GM21619 (cell line): ENCODE results near the gene ANKDD1B.
A peak's percentile ranks its signal among the peaks of the same experiment; 100 is the strongest.
"Not testable (repeated sequence)": the region's sequence is repeated elsewhere in the genome, so short reads cannot be mapped to it uniquely, and the experiment has no call there.

ENCODE experiments used
- ATAC-seq: cut with Tn5 transposase; IDR thresholded peaks from one replicate; pipeline ENCODE4 v1.9.1; 2021; ENCODE audit not compliant: unreplicated experiment

Gene ANKDD1B

DNA sequence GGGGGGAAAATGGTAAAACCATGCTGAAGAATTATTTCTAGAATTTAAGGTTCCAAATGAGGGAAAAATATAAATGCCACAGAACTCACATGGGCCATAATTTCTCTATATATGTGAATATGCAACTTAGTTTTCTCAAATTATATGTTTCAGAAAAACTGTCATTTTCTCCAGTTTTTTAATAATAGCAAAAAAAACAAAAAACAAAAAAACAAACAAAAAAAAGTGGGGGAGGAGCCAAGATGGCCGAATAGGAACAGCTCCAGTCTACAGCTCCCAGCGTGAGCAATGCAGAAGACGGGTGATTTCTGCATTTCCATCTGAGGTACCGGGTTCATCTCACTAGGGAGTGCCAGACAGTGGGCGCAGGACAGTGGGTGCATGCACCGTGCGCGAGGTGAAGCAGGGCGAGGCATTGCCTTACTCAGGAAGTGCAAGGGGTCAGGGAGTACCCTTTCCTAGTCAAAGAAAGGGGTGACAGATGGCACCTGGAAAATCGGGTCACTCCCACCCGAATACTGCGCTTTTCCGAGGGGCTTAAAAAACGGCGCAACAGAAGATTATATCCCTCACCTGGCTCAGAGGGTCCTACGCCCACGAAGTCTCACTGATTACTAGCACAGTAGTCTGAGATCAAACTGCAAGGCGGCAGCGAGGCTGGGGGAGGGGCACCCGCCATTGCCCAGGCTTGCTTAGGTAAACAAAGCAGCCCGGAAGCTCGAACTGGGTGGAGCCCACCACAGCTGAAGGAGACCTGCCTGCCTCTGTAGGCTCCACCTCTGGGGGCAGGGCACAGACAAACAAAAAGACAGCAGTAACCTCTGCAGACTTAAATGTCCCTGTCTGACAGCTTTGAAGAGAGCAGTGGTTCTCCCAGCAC lies 84.5 kb downstream of the ANKDD1B start:
- ATAC-seq, result not testable (repeated sequence)

DNA sequence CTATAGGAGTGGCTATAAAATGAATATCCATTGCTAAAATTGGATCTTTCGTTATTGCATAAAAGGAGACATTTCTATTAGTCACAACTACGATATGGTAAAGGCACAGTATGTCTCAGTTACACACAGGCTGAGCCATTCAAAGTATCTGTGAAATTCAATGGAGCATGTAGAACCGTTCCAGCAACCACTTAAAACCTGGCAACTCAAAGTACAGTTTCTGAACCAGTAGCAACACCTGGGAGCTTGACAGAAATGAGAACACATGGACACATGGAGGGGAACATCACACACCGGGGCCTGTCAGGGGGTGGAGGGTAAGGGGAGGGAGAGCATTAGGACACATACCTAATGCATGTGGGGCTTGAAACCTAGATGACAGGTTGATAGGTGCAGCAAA lies 90.6 kb downstream of the ANKDD1B start:
- no peak for ATAC-seq

DNA sequence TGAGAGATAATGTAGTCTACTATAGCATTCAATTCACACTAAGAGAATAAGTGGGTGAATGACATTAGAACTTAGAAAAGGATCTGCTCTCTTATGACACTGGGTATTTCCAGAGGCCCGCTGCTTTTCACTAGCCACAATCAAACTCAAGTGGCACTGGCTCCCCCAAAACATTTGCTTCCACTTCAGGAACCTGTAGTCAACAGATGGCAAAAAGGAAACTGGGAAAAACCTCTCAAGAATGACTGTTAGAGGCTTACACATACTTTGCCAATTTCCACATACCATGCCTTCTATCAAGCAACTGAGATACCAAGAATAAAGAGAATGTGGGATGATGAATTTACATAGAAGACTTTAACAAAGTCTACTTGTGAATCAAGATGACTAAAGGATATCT lies 94.8 kb downstream of the ANKDD1B start:
- no peak for ATAC-seq

DNA sequence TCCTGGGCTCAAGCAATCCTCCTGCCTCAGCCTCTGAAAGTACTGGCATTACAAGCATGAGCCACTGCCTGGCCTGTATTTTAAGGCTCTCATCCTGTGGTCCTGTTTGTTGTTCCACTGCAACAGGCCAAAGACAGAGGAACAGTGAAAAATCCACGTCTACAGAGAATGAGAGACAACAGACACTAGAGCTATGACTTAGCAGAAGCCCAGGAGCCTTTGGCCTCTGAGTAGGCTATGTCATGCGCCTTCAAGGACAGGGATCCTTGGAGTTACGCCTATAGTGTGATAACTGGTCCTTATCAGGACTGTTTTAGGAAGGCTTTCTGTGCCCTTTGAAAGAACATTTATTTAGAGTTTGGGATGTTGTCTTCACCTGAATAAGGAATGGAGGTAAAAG lies 95.5 kb downstream of the ANKDD1B start:
- ATAC-seq, result no peak

DNA sequence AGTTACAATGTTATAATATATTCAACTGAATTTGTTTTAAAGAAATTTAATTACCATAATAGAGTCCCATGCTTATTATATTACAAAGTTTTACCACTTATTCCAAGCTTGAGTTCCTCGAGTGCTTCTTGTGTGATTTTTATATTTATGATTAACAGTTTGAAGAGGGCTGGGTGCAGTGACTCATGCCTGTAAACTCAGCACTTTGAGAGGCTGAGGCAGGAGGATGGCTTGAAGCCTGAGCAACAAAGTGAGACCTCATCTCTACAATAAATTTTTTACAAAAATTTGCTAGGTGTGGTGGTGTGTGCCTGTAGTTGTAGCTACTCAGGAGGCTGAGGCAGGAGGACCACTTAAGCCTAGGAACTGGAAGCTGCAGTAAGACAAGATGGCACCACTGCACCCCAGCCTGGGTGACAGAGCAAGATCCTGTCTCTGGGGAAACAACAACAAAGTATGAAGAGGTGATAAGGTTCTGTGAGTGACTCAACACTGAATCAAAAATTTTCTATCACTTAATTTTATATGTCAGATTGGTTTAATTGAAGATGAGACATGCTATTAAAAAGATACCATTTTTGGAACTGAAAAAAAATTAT lies 96.8 kb downstream of the ANKDD1B start:
- ATAC-seq, result no peak

DNA sequence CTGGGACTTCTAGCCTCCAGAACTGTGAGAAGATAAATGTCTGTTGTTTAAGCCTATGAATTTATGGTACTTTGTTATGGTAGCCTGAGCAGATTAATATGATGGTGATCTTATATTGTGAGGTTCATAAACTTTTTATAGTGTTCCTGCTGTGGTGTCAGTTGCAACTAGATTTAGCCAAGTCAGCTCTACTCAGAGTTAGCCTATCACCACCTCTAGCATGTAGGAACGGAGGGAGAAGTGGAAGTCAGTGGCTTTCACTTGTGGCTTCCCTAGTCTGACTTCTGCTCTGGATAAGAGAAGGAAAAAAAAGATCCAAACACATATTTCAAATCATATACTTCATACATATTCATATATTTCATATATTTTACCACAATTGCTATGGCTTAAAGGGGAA lies 99.4 kb downstream of the ANKDD1B start:
- ATAC-seq, result no peak

DNA sequence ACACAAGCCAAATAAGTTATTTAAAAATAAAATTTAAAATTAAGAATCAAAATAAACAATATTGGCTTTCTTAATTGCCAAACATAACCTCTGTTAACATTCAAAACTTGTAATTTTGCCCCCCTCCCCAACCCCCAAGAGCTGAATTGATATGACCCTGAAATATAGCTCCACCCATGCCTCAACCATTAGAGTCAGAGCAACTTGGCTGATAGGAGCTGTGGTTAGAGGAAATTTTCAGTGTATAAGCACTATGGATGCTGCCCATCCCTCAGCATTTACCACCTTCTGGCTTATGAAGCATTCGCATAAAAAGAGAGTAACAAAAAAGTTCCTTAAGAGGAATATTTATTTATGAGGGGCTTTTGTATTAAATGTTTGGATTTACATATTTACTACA lies 99.9 kb downstream of the ANKDD1B start:
- ATAC-seq, result no peak

DNA sequence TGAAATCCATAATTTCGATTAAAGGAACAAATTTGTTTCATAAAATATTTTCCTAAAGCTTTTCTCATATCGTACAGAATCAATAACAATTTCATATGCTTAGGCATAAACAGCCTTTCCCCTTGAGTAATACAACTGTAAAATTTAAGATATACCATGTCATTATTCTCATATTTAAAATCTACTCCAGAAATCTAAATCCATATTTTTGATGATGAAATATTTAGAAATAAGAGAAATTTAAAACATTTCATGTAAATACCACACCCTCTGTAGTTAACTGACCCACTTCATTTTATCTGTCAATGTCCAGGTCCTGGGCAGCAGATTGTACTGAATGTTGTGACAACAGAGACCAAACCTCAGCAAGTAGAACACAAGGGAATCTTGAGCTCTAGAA lies 100.8 kb downstream of the ANKDD1B start:
- ATAC-seq, result no peak

DNA sequence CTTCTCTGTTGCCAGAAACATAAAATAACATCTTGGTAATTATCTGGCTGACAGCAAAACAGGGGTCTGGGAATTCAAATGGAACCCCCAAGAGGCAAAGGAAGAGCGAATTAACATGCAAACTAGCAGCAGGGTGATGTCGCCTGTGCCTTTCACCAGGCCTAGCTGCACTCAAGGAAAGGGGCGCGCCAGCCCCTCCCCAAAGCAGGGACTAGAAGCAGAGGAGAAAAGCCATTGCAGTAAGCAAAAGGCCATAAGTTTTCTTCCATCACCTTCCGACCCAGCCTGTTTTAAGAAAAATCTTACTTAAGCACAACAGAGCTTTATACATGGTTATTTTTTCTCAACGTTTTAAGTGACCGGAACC lies 105.4 kb downstream of the ANKDD1B start:
- ATAC-seq, result peak; percentile 9

DNA sequence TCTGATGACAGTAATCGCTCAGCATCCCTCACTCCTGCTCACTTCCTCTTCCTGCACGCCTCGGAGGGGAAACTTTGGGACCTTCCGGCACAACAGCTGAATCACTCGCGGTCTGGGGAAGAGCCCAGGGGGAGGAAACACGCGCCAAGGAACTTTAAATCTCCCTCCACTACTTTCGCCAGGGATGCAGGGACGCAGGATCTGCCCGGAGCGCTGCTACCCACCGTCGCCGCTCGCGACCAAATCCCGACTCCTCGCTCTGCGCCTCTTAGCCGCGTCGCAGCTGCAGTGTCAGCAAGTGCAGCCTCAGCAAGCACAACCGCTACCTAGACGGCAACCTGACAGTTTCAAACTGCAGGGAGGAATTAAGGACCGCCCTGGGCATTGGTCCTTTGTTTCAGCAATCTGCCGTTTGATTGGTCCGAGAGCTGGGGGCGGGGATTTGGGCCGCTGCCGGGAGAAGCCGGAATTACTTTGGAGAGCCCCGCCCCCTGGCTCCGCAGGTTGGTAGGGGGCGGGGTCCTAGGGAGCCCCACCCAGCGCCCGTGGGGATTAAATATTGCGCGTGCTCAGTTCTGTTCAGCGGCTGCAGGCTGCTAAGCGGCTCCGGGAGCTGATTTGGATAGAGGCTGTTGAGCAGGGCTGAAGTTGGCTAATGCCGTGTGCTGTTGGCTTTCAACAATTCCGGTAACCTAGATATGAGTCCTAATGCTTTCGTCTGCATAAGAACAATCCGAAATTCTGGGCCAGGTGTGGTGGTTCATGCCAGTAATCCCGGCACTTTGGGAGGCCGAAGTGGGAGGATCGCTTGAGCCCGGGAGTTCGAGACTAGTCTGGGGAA lies 106.0 kb downstream of the ANKDD1B start, which contains the start of gene POC5:
Gene POC5 (minus strand): TSS at position 356 of the 841 bp plus-strand sequence. CDS start 4,500 bp downstream, outside the sequence.
- peak; percentile 91 for ATAC-seq

DNA sequence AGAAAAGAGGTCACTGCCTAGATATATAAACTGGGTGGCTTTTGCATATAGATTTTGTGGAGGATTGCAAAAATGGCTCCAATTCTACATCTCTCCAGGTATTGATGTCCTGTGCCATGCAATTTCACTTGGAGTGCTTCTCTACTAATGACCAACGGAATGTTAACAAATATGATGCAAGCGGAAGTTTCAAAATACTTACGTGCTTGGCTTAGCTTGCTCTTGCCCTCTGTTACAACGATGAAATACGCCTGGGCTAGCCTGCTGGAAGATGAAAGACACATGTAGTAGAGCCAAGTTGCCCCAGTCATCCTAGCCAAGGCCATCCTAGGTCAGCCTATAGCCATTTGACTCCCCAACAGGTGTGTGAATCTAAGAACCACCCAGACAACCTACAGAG lies 109.6 kb downstream of the ANKDD1B start:
- ATAC-seq, result no peak
